ENCODE measurements around the gene ELMOD2.

DNA sequence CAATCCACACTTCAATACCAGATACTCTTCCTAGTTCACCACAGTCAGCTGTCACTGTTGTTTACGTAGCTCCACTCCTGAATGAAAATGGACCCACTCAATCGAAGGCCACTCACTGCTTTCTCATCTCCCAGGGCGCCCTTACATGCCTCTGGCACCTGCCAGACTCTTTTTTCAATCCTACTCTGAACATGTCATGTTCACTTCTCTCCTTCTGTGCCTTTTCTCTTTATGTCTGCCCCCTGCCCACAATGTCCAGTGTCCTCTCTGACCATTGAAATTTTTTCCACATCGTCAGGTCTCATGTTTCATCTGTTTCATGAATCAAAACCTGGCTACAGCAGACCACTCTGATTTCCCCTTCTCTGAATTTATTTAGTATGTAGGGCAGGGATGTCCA, 24.6 kb upstream of the ELMOD2 start:
- no peak for TF ChIP-seq TOX (CRISPR knock-in tag; IDR thresholded peaks at IDR 0.05; ENCODE audit: borderline replicate concordance)
- no peak for TF ChIP-seq ZFP3 (CRISPR knock-in tag; IDR thresholded peaks at IDR 0.05)
- TF ChIP-seq, protein P1, sequence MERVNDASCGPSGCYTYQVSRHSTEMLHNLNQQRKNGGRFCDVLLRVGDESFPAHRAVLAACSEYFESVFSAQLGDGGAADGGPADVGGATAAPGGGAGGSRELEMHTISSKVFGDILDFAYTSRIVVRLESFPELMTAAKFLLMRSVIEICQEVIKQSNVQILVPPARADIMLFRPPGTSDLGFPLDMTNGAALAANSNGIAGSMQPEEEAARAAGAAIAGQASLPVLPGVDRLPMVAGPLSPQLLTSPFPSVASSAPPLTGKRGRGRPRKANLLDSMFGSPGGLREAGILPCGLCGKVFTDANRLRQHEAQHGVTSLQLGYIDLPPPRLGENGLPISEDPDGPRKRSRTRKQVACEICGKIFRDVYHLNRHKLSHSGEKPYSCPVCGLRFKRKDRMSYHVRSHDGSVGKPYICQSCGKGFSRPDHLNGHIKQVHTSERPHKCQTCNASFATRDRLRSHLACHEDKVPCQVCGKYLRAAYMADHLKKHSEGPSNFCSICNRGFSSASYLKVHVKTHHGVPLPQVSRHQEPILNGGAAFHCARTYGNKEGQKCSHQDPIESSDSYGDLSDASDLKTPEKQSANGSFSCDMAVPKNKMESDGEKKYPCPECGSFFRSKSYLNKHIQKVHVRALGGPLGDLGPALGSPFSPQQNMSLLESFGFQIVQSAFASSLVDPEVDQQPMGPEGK (CRISPR knock-in tag; IDR thresholded peaks at IDR 0.05; ENCODE audit: borderline replicate concordance): no peak
- TF ChIP-seq OSR1 (CRISPR knock-in tag; IDR thresholded peaks at IDR 0.05): no peak
- TF ChIP-seq BACH2 (CRISPR knock-in tag; IDR thresholded peaks at IDR 0.05; ENCODE audit: borderline replicate concordance): no peak
- TF ChIP-seq ZFP30 (CRISPR knock-in tag; IDR thresholded peaks at IDR 0.05): no peak
- TF ChIP-seq ARNTL (CRISPR knock-in tag; IDR thresholded peaks at IDR 0.05; ENCODE audit: borderline replicate concordance, low read depth): no peak
- no peak for TF ChIP-seq ISL1 (CRISPR knock-in tag; IDR thresholded peaks at IDR 0.05)
- TF ChIP-seq ZNF565 (CRISPR knock-in tag; conservative IDR thresholded peaks at IDR 0.05; ENCODE audit: low read depth): no peak
- no peak for TF ChIP-seq ZNF8 (CRISPR knock-in tag; IDR thresholded peaks at IDR 0.05)
